Erythroblast (primary cell): ENCODE results near the gene RNF212.

Source experiments
- GATA1 ChIP-seq: IDR thresholded peaks from 2 replicates; pipeline ENCODE4 v1.6.1; 2011; ENCODE audit warnings: low read depth, mild to moderate bottlenecking, control low read depth, low read length, moderate library complexity
- POLR2A ChIP-seq: IDR thresholded peaks from 2 replicates; pipeline ENCODE4 v1.6.1; 2011; ENCODE audit warnings: mild to moderate bottlenecking, low read length

DNA sequence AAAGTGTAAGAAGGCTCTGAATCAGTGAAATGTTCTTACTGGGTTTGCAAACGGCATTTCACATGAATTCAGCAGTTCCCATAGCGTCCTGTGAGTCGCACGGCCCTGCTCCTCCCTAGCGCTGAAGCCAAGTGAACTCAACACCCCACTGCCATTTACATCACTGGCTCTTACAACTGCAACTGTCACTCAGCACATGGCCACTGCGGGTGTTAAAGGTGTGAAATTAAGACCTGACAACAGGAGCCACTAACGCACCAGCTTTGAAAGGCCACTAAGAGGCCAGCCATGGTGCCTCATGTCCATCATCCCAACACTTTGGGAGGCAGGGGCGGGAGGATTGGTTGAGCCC, 31.7 kb downstream of the RNF212 start:
- TF ChIP-seq POLR2A = no peak
- no peak for TF ChIP-seq GATA1
